Measurements from ENCODE around the gene OR5AR1.
"Not testable (repeated sequence)": the region's sequence is repeated elsewhere in the genome, so short reads cannot be mapped to it uniquely, and the experiment has no call there.

The OR5AR1 gene

GRCh38 chr11:56663386-56663785, at the start of gene OR5AR1:
Gene OR5AR1, plus strand, starts transcription at chr11:56663686. Its CDS starts 0 bp downstream, at chr11:56663686.
- no peak for DNase-seq

- peak in 5 of 56 donors; percentile 3 to 36 (median 18) for DNase-seq
Measured at GRCh38 chr11:56624661-56625110, 38.8 kb upstream of the OR5AR1 start.

GRCh38 chr11:56625946-56626345, 37.5 kb upstream of the OR5AR1 start:
- no peak for DNase-seq

GRCh38 chr11:56632329-56632728, 31.2 kb upstream of the OR5AR1 start:
- DNase-seq = no peak

GRCh38 chr11:56636861-56637260, 26.6 kb upstream of the OR5AR1 start:
- DNase-seq = no peak

GRCh38 chr11:56637500-56637899, 26.0 kb upstream of the OR5AR1 start:
- DNase-seq = no peak

- no peak for DNase-seq
Measured at GRCh38 chr11:56642339-56642738, 21.1 kb upstream of the OR5AR1 start, which contains the start of gene OR5AP2. Gene OR5AP2, minus strand, starts transcription at chr11:56642439. Its CDS starts 0 bp downstream, at chr11:56642439.

- no peak for DNase-seq
Measured at GRCh38 chr11:56659755-56660154, 3.7 kb upstream of the OR5AR1 start.

- no peak for DNase-seq
Measured at GRCh38 chr11:56670984-56671383, 7.5 kb downstream of the OR5AR1 start.

- no peak for DNase-seq
Measured at GRCh38 chr11:56688554-56689100, 25.1 kb downstream of the OR5AR1 start.

GRCh38 chr11:56691179-56691578, 27.7 kb downstream of the OR5AR1 start:
- not testable (repeated sequence) for DNase-seq

GRCh38 chr11:56693428-56693827, 29.9 kb downstream of the OR5AR1 start:
- no peak for DNase-seq

- no peak for DNase-seq
Measured at GRCh38 chr11:56698795-56699194, 35.3 kb downstream of the OR5AR1 start, which contains the start of gene OR9G1. Gene OR9G1, plus strand, starts transcription at chr11:56699095. Its CDS starts 1,293 bp downstream, at chr11:56700388.

- DNase-seq = no peak
Measured at GRCh38 chr11:56700242-56700913, 36.9 kb downstream of the OR5AR1 start.

GRCh38 chr11:56700914-56701485, 37.5 kb downstream of the OR5AR1 start:
- DNase-seq = no peak

GRCh38 chr11:56705784-56706396, 42.4 kb downstream of the OR5AR1 start:
- DNase-seq = no peak

- DNase-seq = no peak
Measured at GRCh38 chr11:56706486-56706885, 43.0 kb downstream of the OR5AR1 start.

- no peak for DNase-seq
Measured at GRCh38 chr11:56714206-56714605, 50.7 kb downstream of the OR5AR1 start.

Data from nucleus accumbens (tissue), 56 donors.